OCI-LY3 (cell line): ENCODE results near the gene CDC5L.

ENCODE experiments used
- H2AFZ ChIP-seq: fragments of 200-600, 300-600 bp; shearing (Covaris generic); 2 replicates; pipeline ENCODE4 v1.6.0; 2014; ENCODE audit warnings: antibody characterized with exemption, low read depth, low read length
- H3K27ac ChIP-seq: fragments of 200-600, 300-600 bp; sonication (generic); 2 replicates; pipeline ENCODE4 v1.5.1; 2014; ENCODE audit warnings: mild to moderate bottlenecking, low read length, moderate library complexity, mixed read lengths
- H3K27me3 ChIP-seq: fragments of 200-600, 300-600 bp; sonication (generic); 2 replicates; pipeline ENCODE4 v1.6.1; 2014; ENCODE audit warnings: low read depth, low read length, mixed read lengths
- H3K36me3 ChIP-seq: fragments of 200-600, 300-600 bp; sonication (generic); replicated peaks from 2 replicates; pipeline ENCODE3; 2014; ENCODE audit warnings: low read depth, low read length, mixed read lengths
- H3K4me1 ChIP-seq: fragments of 300-600, 200-600 bp; sonication (generic); 2 replicates; pipeline ENCODE4 v1.6.1; 2014; ENCODE audit warnings: low read length, mixed read lengths
- H3K4me2 ChIP-seq: fragments of 200-600, 300-600 bp; sonication (generic); 2 replicates; pipeline ENCODE4 v1.6.1; 2014; ENCODE audit warnings: low read length, mixed read lengths
- H3K4me3 ChIP-seq: fragments of 300-600, 200-600 bp; sonication (generic); 2 replicates; pipeline ENCODE4 v1.5.1; 2014; ENCODE audit warnings: antibody characterized with exemption, mild to moderate bottlenecking, low read length, moderate library complexity
- H3K79me2 ChIP-seq: fragments of 300-600, 200-600 bp; shearing (Covaris generic); 2 replicates; pipeline ENCODE4 v1.6.1; 2014; ENCODE audit warnings: mild to moderate bottlenecking, low read length, mixed read lengths
- H3K9ac ChIP-seq: fragments of 300-600, 200-600 bp; shearing (Covaris generic); 2 replicates; pipeline ENCODE4 v1.6.0; 2014; ENCODE audit warnings: mild to moderate bottlenecking, low read length, moderate library complexity
- H3K9me3 ChIP-seq: fragments of 200-600, 300-600 bp; shearing (Covaris generic); 2 replicates; pipeline ENCODE4 v1.6.1; 2014; ENCODE audit warnings: low read length, mixed read lengths; ENCODE audit not compliant: insufficient read depth
- H4K20me1 ChIP-seq: fragments of 200-600, 300-600 bp; sonication (generic); 2 replicates; pipeline ENCODE4 v1.6.1; 2016; ENCODE audit warnings: low read length, mixed read lengths; ENCODE audit not compliant: insufficient read depth
- CTCF ChIP-seq: fragments of 200-600, 300-600 bp; sonication (generic); IDR thresholded peaks from 2 replicates; pipeline ENCODE4 v1.5.1; 2014; ENCODE audit warnings: antibody characterized with exemption, low read length, low read depth
- EZH2phosphoT487 ChIP-seq: fragments of 200-600 bp; shearing (Covaris generic); IDR thresholded peaks from 2 replicates; pipeline ENCODE4 v1.6.1; 2018; ENCODE audit warnings: antibody characterized with exemption, mixed run types, low read depth

Gene CDC5L

GRCh38 chr6:44363377-44363926 lies 24.1 kb upstream of the CDC5L start:
- no peaks in the 10 kb centered on the region for H3K36me3 ChIP-seq
- TF ChIP-seq EZH2phosphoT487, result no peak
- peaks cover 30% of the 10 kb centered on the region for H3K27me3 ChIP-seq
- no peaks in the 10 kb centered on the region for H3K79me2 ChIP-seq
- no peak overlapping the region for H2AFZ ChIP-seq
- H4K20me1 ChIP-seq, result no peaks in the 10 kb centered on the region
- no peaks in the 10 kb centered on the region for H3K4me1 ChIP-seq
- H3K27ac ChIP-seq, result no peak overlapping the region
- no peak overlapping the region for H3K9ac ChIP-seq
- no peaks in the 10 kb centered on the region for H3K9me3 ChIP-seq
- H3K4me3 ChIP-seq, result no peak overlapping the region
- H3K4me2 ChIP-seq, result no peak overlapping the region

DNA sequence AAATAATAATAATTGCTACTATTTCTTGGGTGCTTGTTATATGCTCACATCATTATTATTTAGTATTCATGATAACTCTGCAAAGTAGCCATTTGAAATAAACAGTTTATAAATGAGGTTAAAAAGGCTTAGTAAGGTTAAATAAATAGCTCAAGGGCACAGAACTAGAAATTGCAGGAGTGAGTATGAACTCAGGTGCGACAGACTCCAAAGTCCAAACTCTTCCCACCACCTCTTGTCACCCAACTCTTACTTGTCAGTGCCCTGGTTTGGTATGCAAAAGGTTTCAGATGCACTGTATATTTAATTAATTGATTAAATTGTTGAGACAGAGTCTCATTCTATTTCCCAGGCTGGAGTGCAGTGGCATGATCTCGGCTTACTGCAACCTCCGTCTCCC lies 20.7 kb upstream of the CDC5L start:
- H3K36me3 ChIP-seq, result no peaks in the 10 kb centered on the region
- no peaks in the 10 kb centered on the region for H3K4me1 ChIP-seq
- H3K9ac ChIP-seq, result no peak overlapping the region
- TF ChIP-seq EZH2phosphoT487 (no peak), CTCF (no peak)
- no peak overlapping the region for H2AFZ ChIP-seq
- peaks cover 19% of the 10 kb centered on the region for H3K27me3 ChIP-seq
- H3K27ac ChIP-seq, result no peak overlapping the region
- H4K20me1 ChIP-seq, result no peaks in the 10 kb centered on the region
- H3K9me3 ChIP-seq, result no peaks in the 10 kb centered on the region
- no peaks in the 10 kb centered on the region for H3K79me2 ChIP-seq
- no peak overlapping the region for H3K4me3 ChIP-seq
- H3K4me2 ChIP-seq, result no peak overlapping the region

DNA sequence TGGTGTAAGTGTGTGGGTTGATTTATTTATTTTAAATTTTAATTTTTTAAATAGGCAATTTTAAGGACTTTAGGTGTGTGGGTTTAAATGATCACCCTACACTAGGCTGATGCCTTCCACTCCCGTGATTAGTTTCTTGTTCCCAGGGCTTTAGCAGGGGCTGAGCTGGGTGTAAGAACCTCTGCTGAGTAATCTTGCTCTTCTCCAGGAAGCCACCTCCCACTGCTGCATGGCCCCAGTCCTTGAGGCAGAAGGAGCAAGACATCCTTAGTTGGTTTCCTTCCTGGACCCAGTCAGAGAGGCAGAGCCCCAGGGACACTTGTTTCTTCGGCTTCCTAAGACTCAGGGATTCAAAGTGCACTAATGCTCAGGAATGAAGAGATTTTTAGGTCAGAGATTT lies 19.8 kb upstream of the CDC5L start:
- Histone ChIP-seq H3K4me2 (no peak overlapping the region), H3K27ac (no peak overlapping the region), H4K20me1 (no peaks in the 10 kb centered on the region), H3K4me3 (no peak overlapping the region), H3K9me3 (no peaks in the 10 kb centered on the region), H3K27me3 (peaks cover 17% of the 10 kb centered on the region), H3K79me2 (no peaks in the 10 kb centered on the region), H2AFZ (no peak overlapping the region), H3K9ac (no peak overlapping the region), H3K36me3 (no peaks in the 10 kb centered on the region), H3K4me1 (no peaks in the 10 kb centered on the region)
- no peak for TF ChIP-seq CTCF
- TF ChIP-seq EZH2phosphoT487, result no peak

DNA sequence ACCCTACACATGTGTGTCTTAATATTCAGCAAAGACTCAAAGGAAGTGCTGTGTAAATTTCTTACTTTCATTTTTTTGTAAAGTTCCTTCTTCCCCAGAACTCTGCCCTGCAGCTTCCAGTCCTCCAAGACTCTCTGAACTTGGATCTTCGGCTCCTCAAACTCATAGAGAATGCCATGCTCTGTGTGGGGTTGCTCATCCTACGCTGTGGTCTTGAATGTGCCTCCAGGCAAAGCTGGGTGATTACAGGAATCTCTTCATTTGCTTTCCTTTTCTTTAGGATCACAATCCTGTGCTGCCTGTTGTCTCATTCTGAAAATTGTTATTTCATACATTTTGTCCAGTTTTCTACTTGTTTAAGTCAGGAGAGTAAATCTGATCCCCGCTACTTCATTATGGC lies 14.5 kb upstream of the CDC5L start:
- Histone ChIP-seq H3K4me1 (no peaks in the 10 kb centered on the region), H3K79me2 (no peaks in the 10 kb centered on the region), H3K4me3 (no peak overlapping the region), H3K4me2 (no peak overlapping the region), H3K36me3 (no peaks in the 10 kb centered on the region), H4K20me1 (no peaks in the 10 kb centered on the region), H3K9ac (no peak overlapping the region), H3K27me3 (peaks cover 15% of the 10 kb centered on the region), H3K9me3 (no peaks in the 10 kb centered on the region), H3K27ac (no peak overlapping the region), H2AFZ (no peak overlapping the region)
- TF ChIP-seq CTCF (no peak), EZH2phosphoT487 (no peak)

GRCh38 chr6:44373787-44374186 lies 13.7 kb upstream of the CDC5L start:
- Histone ChIP-seq H4K20me1 (no peaks in the 10 kb centered on the region), H3K9ac (no peak overlapping the region), H3K36me3 (no peaks in the 10 kb centered on the region), H3K27ac (no peak overlapping the region), H3K79me2 (no peaks in the 10 kb centered on the region), H3K9me3 (no peaks in the 10 kb centered on the region), H3K27me3 (peaks cover 11% of the 10 kb centered on the region; the same call in 1 of the 2 replicates), H3K4me3 (no peak overlapping the region), H2AFZ (no peak overlapping the region), H3K4me1 (no peaks in the 10 kb centered on the region), H3K4me2 (no peak overlapping the region)
- TF ChIP-seq EZH2phosphoT487, result no peak
- no peak for TF ChIP-seq CTCF
